ENCODE results near the gene FBXO5.

DNA sequence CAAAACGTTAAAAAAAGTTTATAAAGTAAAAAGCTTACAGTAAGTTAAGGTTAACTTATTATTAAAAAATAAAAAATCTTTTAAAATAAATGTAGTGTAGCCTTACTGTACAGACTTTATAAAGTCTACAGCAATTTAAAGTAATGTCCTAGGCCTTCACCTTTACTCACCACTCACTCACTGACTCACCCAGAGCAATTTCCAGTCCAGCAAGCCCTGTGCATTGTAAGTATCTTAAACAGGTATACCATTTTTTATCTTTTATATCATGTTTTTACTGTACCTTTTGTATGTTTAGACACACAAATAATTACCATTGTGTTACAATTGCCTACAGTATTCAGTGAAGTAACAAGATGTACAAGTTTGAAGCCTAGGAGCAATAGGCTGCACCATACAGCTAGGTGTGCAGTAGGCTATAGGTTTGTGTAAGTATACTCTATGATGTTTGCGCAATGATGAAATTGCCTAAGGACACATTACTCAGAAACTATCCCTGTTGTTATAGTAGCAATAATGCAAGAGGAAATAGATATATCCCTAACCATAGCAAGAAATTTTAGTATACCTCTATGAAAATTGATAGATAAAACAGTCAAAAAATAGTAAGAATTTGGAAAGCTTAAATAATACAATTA, 39.5 kb downstream of the FBXO5 start:
- TF ChIP-seq, protein P1, sequence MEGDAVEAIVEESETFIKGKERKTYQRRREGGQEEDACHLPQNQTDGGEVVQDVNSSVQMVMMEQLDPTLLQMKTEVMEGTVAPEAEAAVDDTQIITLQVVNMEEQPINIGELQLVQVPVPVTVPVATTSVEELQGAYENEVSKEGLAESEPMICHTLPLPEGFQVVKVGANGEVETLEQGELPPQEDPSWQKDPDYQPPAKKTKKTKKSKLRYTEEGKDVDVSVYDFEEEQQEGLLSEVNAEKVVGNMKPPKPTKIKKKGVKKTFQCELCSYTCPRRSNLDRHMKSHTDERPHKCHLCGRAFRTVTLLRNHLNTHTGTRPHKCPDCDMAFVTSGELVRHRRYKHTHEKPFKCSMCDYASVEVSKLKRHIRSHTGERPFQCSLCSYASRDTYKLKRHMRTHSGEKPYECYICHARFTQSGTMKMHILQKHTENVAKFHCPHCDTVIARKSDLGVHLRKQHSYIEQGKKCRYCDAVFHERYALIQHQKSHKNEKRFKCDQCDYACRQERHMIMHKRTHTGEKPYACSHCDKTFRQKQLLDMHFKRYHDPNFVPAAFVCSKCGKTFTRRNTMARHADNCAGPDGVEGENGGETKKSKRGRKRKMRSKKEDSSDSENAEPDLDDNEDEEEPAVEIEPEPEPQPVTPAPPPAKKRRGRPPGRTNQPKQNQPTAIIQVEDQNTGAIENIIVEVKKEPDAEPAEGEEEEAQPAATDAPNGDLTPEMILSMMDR (conservative IDR thresholded peaks at IDR 0.05; ENCODE audit: low read length): no peak
- TF ChIP-seq EZH2phosphoT487 (IDR thresholded peaks at IDR 0.05; ENCODE audit: borderline replicate concordance): no peak

Data from Loucy (cell line).